ENCODE data around the gene CDH18. TPM values are rescaled to one million over a fixed set of nuclear protein-coding genes. Genes with fewer than 3 reads are reported as not detected.
"Not testable (repeated sequence)": the region's sequence is repeated elsewhere in the genome, so short reads cannot be mapped to it uniquely, and the experiment has no call there.

CDH18 gene
- total and polyA plus RNA-seq, 5 donors from 2014 or later: not detected

- Histone ChIP-seq H3K4me3 (ENCODE audit: low read depth, low read length) (no peak overlapping the region), H3K36me3 (ENCODE audit: control insufficient read depth, insufficient read depth, low read length) (no peaks in the 10 kb centered on the region), H3K9me3 (ENCODE audit: control insufficient read depth in 2 of 2, low read length in 2 of 2) (peaks cover 5 to 14% of the 10 kb centered on the region in 2 experiments), H3K4me1 (ENCODE audit: control insufficient read depth, insufficient read depth, low read length, poor library complexity, severe bottlenecking) (no peaks in the 10 kb centered on the region), H3K27ac (ENCODE audit: insufficient read depth, low read length, poor library complexity, severe bottlenecking) (no peak overlapping the region), H3K27me3 (ENCODE audit: control insufficient read depth, insufficient read depth, low read length) (no peaks in the 10 kb centered on the region)
- Mint-ChIP-seq H3K9me3 (peaks cover 0 to 13% (median 5%) of the 10 kb centered on the region in 7 donors), H3K4me1 (no peaks in the 10 kb centered on the region), H3K27me3 (peaks cover 5% of the 10 kb centered on the region), H3K4me3 (no peak overlapping the region), H3K36me3 (no peaks in the 10 kb centered on the region), H3K27ac (no peak overlapping the region)
- DNase-seq (no peak), ATAC-seq (ENCODE audit: low read depth in 2 of 2) (no peak)
Measured at GRCh38 chr5:19795218-19795617, 192.8 kb downstream of the CDH18 start.

- Histone ChIP-seq H3K36me3 (ENCODE audit: control insufficient read depth, insufficient read depth, low read length) (no peaks in the 10 kb centered on the region), H3K27ac (ENCODE audit: insufficient read depth, low read length, poor library complexity, severe bottlenecking) (no peak overlapping the region), H3K4me3 (ENCODE audit: low read depth, low read length) (no peak overlapping the region), H3K4me1 (ENCODE audit: control insufficient read depth, insufficient read depth, low read length, poor library complexity, severe bottlenecking) (no peaks in the 10 kb centered on the region), H3K27me3 (ENCODE audit: control insufficient read depth, insufficient read depth, low read length) (no peaks in the 10 kb centered on the region), H3K9me3 (ENCODE audit: control insufficient read depth in 2 of 2, low read length in 2 of 2) (peaks cover 3 to 14% of the 10 kb centered on the region in 2 experiments)
- Mint-ChIP-seq H3K4me3 (no peak overlapping the region), H3K4me1 (no peaks in the 10 kb centered on the region), H3K9me3 (peaks cover 0 to 22% (median 5%) of the 10 kb centered on the region in 7 donors), H3K27me3 (peaks cover 5% of the 10 kb centered on the region), H3K27ac (no peak overlapping the region), H3K36me3 (no peaks in the 10 kb centered on the region)
- ATAC-seq (ENCODE audit: low read depth in 2 of 2): no peak
- no peak for DNase-seq
Measured at GRCh38 chr5:19790829-19791466, 197.1 kb downstream of the CDH18 start.

GRCh38 chr5:19782566-19782965, 205.4 kb downstream of the CDH18 start:
- H3K4me1 Mint-ChIP-seq: no peaks in the 10 kb centered on the region
- Histone ChIP-seq H3K4me3 (ENCODE audit: low read depth, low read length) (no peak overlapping the region), H3K4me1 (ENCODE audit: control insufficient read depth, insufficient read depth, low read length, poor library complexity, severe bottlenecking) (no peaks in the 10 kb centered on the region), H3K9me3 (ENCODE audit: control insufficient read depth in 2 of 2, low read length in 2 of 2) (no peaks in the 10 kb centered on the region), H3K27ac (ENCODE audit: insufficient read depth, low read length, poor library complexity, severe bottlenecking) (no peak overlapping the region), H3K27me3 (ENCODE audit: control insufficient read depth, insufficient read depth, low read length) (no peaks in the 10 kb centered on the region), H3K36me3 (ENCODE audit: control insufficient read depth, insufficient read depth, low read length) (no peaks in the 10 kb centered on the region)
- no peak for DNase-seq
- H3K27me3 Mint-ChIP-seq: no peaks in the 10 kb centered on the region
- no peak for ATAC-seq (ENCODE audit: low read depth in 2 of 2)
- no peak overlapping the region for H3K27ac Mint-ChIP-seq
- no peak overlapping the region for H3K4me3 Mint-ChIP-seq
- H3K9me3 Mint-ChIP-seq: peaks cover 2 to 22% (median 5%) of the 10 kb centered on the region in 7 donors
- no peaks in the 10 kb centered on the region for H3K36me3 Mint-ChIP-seq

- Mint-ChIP-seq H3K9me3 (peaks cover 0 to 16% (median 4%) of the 10 kb centered on the region in 7 donors), H3K4me1 (no peaks in the 10 kb centered on the region), H3K4me3 (no peak overlapping the region), H3K27me3 (no peaks in the 10 kb centered on the region), H3K36me3 (no peaks in the 10 kb centered on the region), H3K27ac (no peak overlapping the region)
- Histone ChIP-seq H3K27ac (ENCODE audit: insufficient read depth, low read length, poor library complexity, severe bottlenecking) (no peak overlapping the region), H3K4me3 (ENCODE audit: low read depth, low read length) (no peak overlapping the region), H3K9me3 (ENCODE audit: control insufficient read depth in 2 of 2, low read length in 2 of 2) (no peaks in the 10 kb centered on the region), H3K4me1 (ENCODE audit: control insufficient read depth, insufficient read depth, low read length, poor library complexity, severe bottlenecking) (no peaks in the 10 kb centered on the region), H3K27me3 (ENCODE audit: control insufficient read depth, insufficient read depth, low read length) (no peaks in the 10 kb centered on the region), H3K36me3 (ENCODE audit: control insufficient read depth, insufficient read depth, low read length) (no peaks in the 10 kb centered on the region)
- DNase-seq (no peak), ATAC-seq (ENCODE audit: low read depth in 2 of 2) (no peak)
Measured at GRCh38 chr5:19777363-19777762, 210.6 kb downstream of the CDH18 start.

- not testable (repeated sequence) for H3K36me3 Mint-ChIP-seq; H3K27ac Mint-ChIP-seq; H3K27me3 Mint-ChIP-seq; H3K27ac ChIP-seq (ENCODE audit: insufficient read depth, low read length, poor library complexity, severe bottlenecking); H3K27me3 ChIP-seq (ENCODE audit: control insufficient read depth, insufficient read depth, low read length); H3K9me3 ChIP-seq (ENCODE audit: control insufficient read depth in 2 of 2, low read length in 2 of 2); ATAC-seq (ENCODE audit: low read depth in 2 of 2); H3K36me3 ChIP-seq (ENCODE audit: control insufficient read depth, insufficient read depth, low read length); H3K4me3 ChIP-seq (ENCODE audit: low read depth, low read length); DNase-seq; H3K4me1 ChIP-seq (ENCODE audit: control insufficient read depth, insufficient read depth, low read length, poor library complexity, severe bottlenecking); H3K4me3 Mint-ChIP-seq; H3K4me1 Mint-ChIP-seq
- H3K9me3 Mint-ChIP-seq: peaks cover 0 to 13% (median 5%) of the 10 kb centered on the region in 7 donors
Measured at GRCh38 chr5:19776886-19777285, 211.1 kb downstream of the CDH18 start.

GRCh38 chr5:19771174-19771835, 216.7 kb downstream of the CDH18 start:
- H3K4me1 ChIP-seq (ENCODE audit: control insufficient read depth, insufficient read depth, low read length, poor library complexity, severe bottlenecking): no peaks in the 10 kb centered on the region
- ATAC-seq (ENCODE audit: low read depth in 2 of 2): no peak

GRCh38 chr5:19770396-19770795, 217.6 kb downstream of the CDH18 start:
- Histone ChIP-seq H3K36me3 (ENCODE audit: control insufficient read depth, insufficient read depth, low read length) (no peaks in the 10 kb centered on the region), H3K9me3 (ENCODE audit: control insufficient read depth in 2 of 2, low read length in 2 of 2) (peaks cover 0 to 6% of the 10 kb centered on the region in 2 experiments), H3K27me3 (ENCODE audit: control insufficient read depth, insufficient read depth, low read length) (no peaks in the 10 kb centered on the region), H3K27ac (ENCODE audit: insufficient read depth, low read length, poor library complexity, severe bottlenecking) (no peak overlapping the region), H3K4me3 (ENCODE audit: low read depth, low read length) (no peak overlapping the region), H3K4me1 (ENCODE audit: control insufficient read depth, insufficient read depth, low read length, poor library complexity, severe bottlenecking) (no peaks in the 10 kb centered on the region)
- Mint-ChIP-seq H3K27ac (no peak overlapping the region), H3K4me3 (no peak overlapping the region), H3K9me3 (peaks cover 5 to 29% (median 9%) of the 10 kb centered on the region in 7 donors), H3K4me1 (no peaks in the 10 kb centered on the region), H3K36me3 (no peaks in the 10 kb centered on the region), H3K27me3 (no peaks in the 10 kb centered on the region)
- ATAC-seq (ENCODE audit: low read depth in 2 of 2): no peak
- DNase-seq: no peak

More at GRCh38 chr5:19771174-19771835, 216.7 kb downstream of the CDH18 start:
- H3K27me3 Mint-ChIP-seq: no peaks in the 10 kb centered on the region
- H3K4me1 Mint-ChIP-seq: no peaks in the 10 kb centered on the region
- H3K27ac ChIP-seq (ENCODE audit: insufficient read depth, low read length, poor library complexity, severe bottlenecking): no peak overlapping the region
- no peak for DNase-seq
- no peak overlapping the region for H3K27ac Mint-ChIP-seq
- H3K4me3 Mint-ChIP-seq: no peak overlapping the region
- no peaks in the 10 kb centered on the region for H3K36me3 Mint-ChIP-seq
- H3K9me3 Mint-ChIP-seq: peaks cover 5 to 31% (median 7%) of the 10 kb centered on the region in 7 donors
- no peaks in the 10 kb centered on the region for H3K27me3 ChIP-seq (ENCODE audit: control insufficient read depth, insufficient read depth, low read length)
- H3K36me3 ChIP-seq (ENCODE audit: control insufficient read depth, insufficient read depth, low read length): no peaks in the 10 kb centered on the region
- peaks cover 0 to 6% of the 10 kb centered on the region in 2 experiments for H3K9me3 ChIP-seq (ENCODE audit: control insufficient read depth in 2 of 2, low read length in 2 of 2)
- no peak overlapping the region for H3K4me3 ChIP-seq (ENCODE audit: low read depth, low read length)

- no peak overlapping the region for H3K4me3 ChIP-seq (ENCODE audit: low read depth, low read length)
- Mint-ChIP-seq H3K27ac (no peak overlapping the region), H3K4me1 (peaks cover 0 to 5% (median 0%) of the 10 kb centered on the region in 4 donors), H3K9me3 (peaks cover 4 to 38% (median 11%) of the 10 kb centered on the region in 7 donors), H3K27me3 (no peaks in the 10 kb centered on the region), H3K4me3 (no peak overlapping the region), H3K36me3 (no peaks in the 10 kb centered on the region)
- no peak overlapping the region for H3K27ac ChIP-seq (ENCODE audit: insufficient read depth, low read length, poor library complexity, severe bottlenecking)
- H3K9me3 ChIP-seq (ENCODE audit: control insufficient read depth in 2 of 2, low read length in 2 of 2): peaks cover 0 to 6% of the 10 kb centered on the region in 2 experiments
- no peaks in the 10 kb centered on the region for H3K36me3 ChIP-seq (ENCODE audit: control insufficient read depth, insufficient read depth, low read length)
- H3K27me3 ChIP-seq (ENCODE audit: control insufficient read depth, insufficient read depth, low read length): no peaks in the 10 kb centered on the region
- H3K4me1 ChIP-seq (ENCODE audit: control insufficient read depth, insufficient read depth, low read length, poor library complexity, severe bottlenecking): no peaks in the 10 kb centered on the region
- DNase-seq (no peak), ATAC-seq (ENCODE audit: low read depth in 2 of 2) (no peak)
Measured at GRCh38 chr5:19767987-19768386, 220.0 kb downstream of the CDH18 start.
